GM18526 (cell line): ENCODE results near the gene BAMBI.

Experiments
- POLR2A ChIP-seq: IDR thresholded peaks from 3 replicates; pipeline ENCODE4 v1.6.1; 2011; ENCODE audit not compliant: insufficient read length; ENCODE audit errors: extremely low read depth

BAMBI gene

GRCh38 chr10:28676968-28677887 lies at the start of gene BAMBI:
Gene BAMBI (plus strand): TSS chr10:28677521. CDS start chr10:28677898, 377 bp downstream.
- peak; percentile 70 for TF ChIP-seq POLR2A

- no peak for TF ChIP-seq POLR2A
These were observed 49.0 kb upstream of the BAMBI start for GRCh38 chr10:28628184-28628893.

- no peak for TF ChIP-seq POLR2A
These were observed 45.3 kb upstream of the BAMBI start for GRCh38 chr10:28631896-28632583.

GRCh38 chr10:28632584-28632945 lies 44.8 kb upstream of the BAMBI start:
- no peak for TF ChIP-seq POLR2A

GRCh38 chr10:28633750-28634149 lies 43.6 kb upstream of the BAMBI start:
- no peak for TF ChIP-seq POLR2A

GRCh38 chr10:28637346-28637745 lies 40.0 kb upstream of the BAMBI start:
- TF ChIP-seq POLR2A: no peak

GRCh38 chr10:28638392-28638791 lies 38.9 kb upstream of the BAMBI start:
- no peak for TF ChIP-seq POLR2A

- no peak for TF ChIP-seq POLR2A
These were observed 36.8 kb upstream of the BAMBI start for GRCh38 chr10:28640551-28640950.

- TF ChIP-seq POLR2A: no peak
These were observed 32.7 kb upstream of the BAMBI start for GRCh38 chr10:28644647-28645046.

- TF ChIP-seq POLR2A: no peak
These were observed 25.2 kb upstream of the BAMBI start for GRCh38 chr10:28652106-28652505.

GRCh38 chr10:28652703-28653102 lies 24.6 kb upstream of the BAMBI start:
- TF ChIP-seq POLR2A: no peak

- TF ChIP-seq POLR2A: no peak
These were observed 16.3 kb upstream of the BAMBI start for GRCh38 chr10:28661035-28661434.

- TF ChIP-seq POLR2A: no peak
These were observed 13.5 kb upstream of the BAMBI start for GRCh38 chr10:28663576-28664368.

- TF ChIP-seq POLR2A: no peak
These were observed 13.0 kb upstream of the BAMBI start for GRCh38 chr10:28664369-28664740.
